ENCODE data around the gene TMEM132D. TPM values are rescaled to one million over a fixed set of nuclear protein-coding genes. Genes with fewer than 3 reads are reported as not detected.

TMEM132D gene
- total RNA-seq, 1 experiment from 2014 or later, result not detected

DNA sequence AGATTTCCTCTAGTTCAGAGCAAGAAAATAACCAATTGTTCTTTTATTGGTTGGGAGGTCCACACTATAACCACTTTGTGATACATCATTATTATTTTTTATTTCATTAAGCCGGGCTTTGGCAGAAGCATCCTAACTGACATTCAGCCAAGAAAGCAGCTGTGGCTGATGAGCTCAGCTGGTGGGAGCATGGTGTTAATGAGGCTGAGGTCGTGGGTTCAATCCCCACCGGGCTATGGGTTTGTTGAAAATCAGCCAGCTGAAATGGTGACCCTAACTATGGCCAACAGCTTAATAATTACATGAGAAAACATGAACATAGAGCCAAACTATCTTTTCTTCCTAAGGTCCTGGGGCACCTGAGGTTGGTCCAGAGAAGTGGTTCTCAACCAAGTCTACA, 672.3 kb downstream of the TMEM132D start:
- TF ChIP-seq EZH2 (IDR thresholded peaks at IDR 0.05; ENCODE audit: borderline replicate concordance, low read depth, low read length, poor library complexity, severe bottlenecking), result no peak
- no peak for TF ChIP-seq CTCF (conservative IDR thresholded peaks at IDR 0.05; ENCODE audit: low read depth, low read length)
- H3K4me1 ChIP-seq (ENCODE audit: insufficient read depth, low read length, poor library complexity, severe bottlenecking), result no peaks in the 10 kb centered on the region
- no peaks in the 10 kb centered on the region for H3K36me3 ChIP-seq (ENCODE audit: insufficient read depth, low read length, poor library complexity, severe bottlenecking)
- ChIA-PET CTCF (no interaction called here), POLR2A (ENCODE audit: low non-redundant PET) (no interaction called here)
- no peak for DNase-seq (ENCODE audit: low spot score)
- BruUV-seq (replicated peaks), result no TSS peak
- intact Hi-C loops (cut with micrococcal nuclease; ENCODE audit: unreplicated experiment), result no loop called here
- no peak overlapping the region for H3K27ac ChIP-seq (ENCODE audit: low read depth, low read length, poor library complexity, severe bottlenecking)
- peaks cover 20% of the 10 kb centered on the region for H3K9me3 ChIP-seq (ENCODE audit: low read depth, low read length, poor library complexity, severe bottlenecking)
- no peaks in the 10 kb centered on the region for H3K27me3 ChIP-seq (replicated peaks; ENCODE audit: insufficient read depth, low read depth, low read length, poor library complexity)
- no peak overlapping the region for H3K4me3 ChIP-seq (ENCODE audit: low read depth, low read length, poor library complexity, severe bottlenecking)

DNA sequence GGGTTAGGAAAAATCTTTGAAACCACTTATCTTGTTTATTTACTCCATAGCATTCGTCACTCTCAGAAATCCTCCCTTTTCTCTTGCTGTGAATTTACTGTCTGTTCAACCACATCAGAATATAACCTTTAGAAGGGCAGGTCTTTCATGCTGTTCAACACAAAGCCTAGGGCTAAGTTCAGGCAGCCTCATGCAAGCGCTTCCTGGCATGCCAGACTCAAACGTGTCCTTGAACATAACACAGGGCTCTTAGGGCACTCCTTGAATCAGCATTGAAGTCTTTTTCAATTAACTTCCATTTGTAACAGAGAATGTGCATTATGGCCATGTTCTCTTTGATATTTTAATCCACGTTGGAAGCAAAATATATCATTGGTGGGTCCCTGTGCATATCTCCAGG, 672.8 kb downstream of the TMEM132D start:
- no peak overlapping the region for H3K27ac ChIP-seq (ENCODE audit: low read depth, low read length, poor library complexity, severe bottlenecking)
- TF ChIP-seq EZH2 (IDR thresholded peaks at IDR 0.05; ENCODE audit: borderline replicate concordance, low read depth, low read length, poor library complexity, severe bottlenecking), result no peak
- no peak for TF ChIP-seq CTCF (conservative IDR thresholded peaks at IDR 0.05; ENCODE audit: low read depth, low read length)
- no peak for DNase-seq (ENCODE audit: low spot score)
- H3K27me3 ChIP-seq (replicated peaks; ENCODE audit: insufficient read depth, low read depth, low read length, poor library complexity), result no peaks in the 10 kb centered on the region
- CTCF ChIA-PET, result no interaction called here
- H3K4me3 ChIP-seq (ENCODE audit: low read depth, low read length, poor library complexity, severe bottlenecking), result no peak overlapping the region
- H3K4me1 ChIP-seq (ENCODE audit: insufficient read depth, low read length, poor library complexity, severe bottlenecking), result no peaks in the 10 kb centered on the region
- BruUV-seq (replicated peaks), result no TSS peak
- H3K36me3 ChIP-seq (ENCODE audit: insufficient read depth, low read length, poor library complexity, severe bottlenecking), result no peaks in the 10 kb centered on the region
- POLR2A ChIA-PET (ENCODE audit: low non-redundant PET), result no interaction called here
- intact Hi-C loops (cut with micrococcal nuclease; ENCODE audit: unreplicated experiment), result no loop called here
- H3K9me3 ChIP-seq (ENCODE audit: low read depth, low read length, poor library complexity, severe bottlenecking), result peaks cover 20% of the 10 kb centered on the region

DNA sequence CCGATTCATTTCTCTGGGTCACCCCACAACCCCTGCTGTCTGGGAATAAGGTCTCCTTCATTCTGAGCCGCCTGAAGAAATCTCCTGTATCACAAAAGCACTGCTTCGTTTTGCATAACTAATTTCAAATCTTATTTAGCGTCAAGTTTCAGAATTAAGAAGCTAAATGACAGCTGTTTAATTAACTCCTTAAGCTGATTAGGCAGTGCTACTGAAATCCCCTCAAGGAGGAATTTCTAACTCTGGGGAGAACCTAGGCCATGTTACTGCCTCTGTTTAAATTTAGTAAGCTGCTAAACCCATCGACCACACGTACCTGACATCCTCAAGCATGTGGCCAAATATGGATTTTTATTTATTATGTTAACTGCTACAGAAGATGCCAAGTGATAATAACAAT, 677.0 kb downstream of the TMEM132D start:
- H3K9me3 ChIP-seq (ENCODE audit: low read depth, low read length, poor library complexity, severe bottlenecking), result peaks cover 30% of the 10 kb centered on the region
- no peaks in the 10 kb centered on the region for H3K36me3 ChIP-seq (ENCODE audit: insufficient read depth, low read length, poor library complexity, severe bottlenecking)
- H3K27ac ChIP-seq (ENCODE audit: low read depth, low read length, poor library complexity, severe bottlenecking), result no peak overlapping the region
- no peak overlapping the region for H3K4me3 ChIP-seq (ENCODE audit: low read depth, low read length, poor library complexity, severe bottlenecking)
- ChIA-PET POLR2A (ENCODE audit: low non-redundant PET) (no interaction called here), CTCF (no interaction called here)
- H3K4me1 ChIP-seq (ENCODE audit: insufficient read depth, low read length, poor library complexity, severe bottlenecking), result no peaks in the 10 kb centered on the region
- no peaks in the 10 kb centered on the region for H3K27me3 ChIP-seq (replicated peaks; ENCODE audit: insufficient read depth, low read depth, low read length, poor library complexity)
- TF ChIP-seq EZH2 (IDR thresholded peaks at IDR 0.05; ENCODE audit: borderline replicate concordance, low read depth, low read length, poor library complexity, severe bottlenecking) (no peak), CTCF (conservative IDR thresholded peaks at IDR 0.05; ENCODE audit: low read depth, low read length) (no peak)
- intact Hi-C loops (cut with micrococcal nuclease; ENCODE audit: unreplicated experiment), result no loop called here
- no peak for DNase-seq (ENCODE audit: low spot score)
- BruUV-seq (replicated peaks), result no TSS peak
